ENCODE measurements around the gene ARHGAP15. TPM values are rescaled to one million over a fixed set of nuclear protein-coding genes. Genes with fewer than 3 reads are reported as not detected.

ARHGAP15 gene
- polyA plus RNA-seq, 1 experiment, result not detected

- no peak overlapping the region for H3K4me3 ChIP-seq (ENCODE audit: low read depth, low read length)
- H3K36me3 ChIP-seq (ENCODE audit: control insufficient read depth, insufficient read depth, low read length), result no peaks in the 10 kb centered on the region
- POLR2A ChIA-PET, result no interaction called here
- no peak for DNase-seq (ENCODE audit: low read depth)
- CTCF ChIA-PET, result interaction anchor here (0.8 kb wide), 1 partner anchor 11 kb away, joined by 3 read pairs; no protein-coding TSS in a partner anchor
- no peaks in the 10 kb centered on the region for H3K27me3 ChIP-seq (ENCODE audit: control insufficient read depth, insufficient read depth, low read length)
- TF ChIP-seq, protein P1, sequence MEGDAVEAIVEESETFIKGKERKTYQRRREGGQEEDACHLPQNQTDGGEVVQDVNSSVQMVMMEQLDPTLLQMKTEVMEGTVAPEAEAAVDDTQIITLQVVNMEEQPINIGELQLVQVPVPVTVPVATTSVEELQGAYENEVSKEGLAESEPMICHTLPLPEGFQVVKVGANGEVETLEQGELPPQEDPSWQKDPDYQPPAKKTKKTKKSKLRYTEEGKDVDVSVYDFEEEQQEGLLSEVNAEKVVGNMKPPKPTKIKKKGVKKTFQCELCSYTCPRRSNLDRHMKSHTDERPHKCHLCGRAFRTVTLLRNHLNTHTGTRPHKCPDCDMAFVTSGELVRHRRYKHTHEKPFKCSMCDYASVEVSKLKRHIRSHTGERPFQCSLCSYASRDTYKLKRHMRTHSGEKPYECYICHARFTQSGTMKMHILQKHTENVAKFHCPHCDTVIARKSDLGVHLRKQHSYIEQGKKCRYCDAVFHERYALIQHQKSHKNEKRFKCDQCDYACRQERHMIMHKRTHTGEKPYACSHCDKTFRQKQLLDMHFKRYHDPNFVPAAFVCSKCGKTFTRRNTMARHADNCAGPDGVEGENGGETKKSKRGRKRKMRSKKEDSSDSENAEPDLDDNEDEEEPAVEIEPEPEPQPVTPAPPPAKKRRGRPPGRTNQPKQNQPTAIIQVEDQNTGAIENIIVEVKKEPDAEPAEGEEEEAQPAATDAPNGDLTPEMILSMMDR (IDR thresholded peaks at IDR 0.05; ENCODE audit: insufficient read depth, low read depth, low read length), result no peak
These were observed 8.1 kb upstream of the ARHGAP15 start for GRCh38 chr2:143121079-143121478.

DNA sequence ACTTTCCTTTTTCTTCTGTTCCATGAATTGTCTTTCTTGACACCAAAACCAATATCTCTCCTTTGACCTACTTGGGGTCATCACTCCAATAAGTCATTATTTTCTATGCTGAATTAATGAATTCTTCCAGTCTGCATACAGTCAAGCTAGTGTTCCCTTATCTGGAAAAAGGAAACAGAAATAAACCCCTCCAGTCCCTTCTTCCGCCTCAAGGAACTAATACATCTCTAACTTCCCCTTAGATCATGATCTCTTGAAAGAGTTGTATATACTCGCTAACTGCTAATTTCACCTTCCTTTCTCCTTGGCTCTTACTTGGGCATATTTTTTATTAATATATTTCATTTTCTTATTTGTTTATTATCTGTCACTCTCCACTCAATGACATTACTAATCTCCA is 7.3 kb upstream of the ARHGAP15 start:
- POLR2A ChIA-PET, result no interaction called here
- no peaks in the 10 kb centered on the region for H3K27me3 ChIP-seq (ENCODE audit: control insufficient read depth, insufficient read depth, low read length)
- H3K4me3 ChIP-seq (ENCODE audit: low read depth, low read length), result no peak overlapping the region
- TF ChIP-seq, protein P1 (IDR thresholded peaks at IDR 0.05; ENCODE audit: insufficient read depth, low read depth, low read length), result no peak
- CTCF ChIA-PET, result no interaction called here
- no peak for DNase-seq (ENCODE audit: low read depth)
- H3K36me3 ChIP-seq (ENCODE audit: control insufficient read depth, insufficient read depth, low read length), result no peaks in the 10 kb centered on the region

GRCh38 chr2:143123911-143124310 is 5.3 kb upstream of the ARHGAP15 start:
- CTCF ChIA-PET, result interaction anchor here (1.1 to 1.2 kb wide), 2 partner anchors 13 kb away, joined by 3 to 4 read pairs; no protein-coding TSS in a partner anchor
- no peak for DNase-seq (ENCODE audit: low read depth)
- Histone ChIP-seq H3K27me3 (ENCODE audit: control insufficient read depth, insufficient read depth, low read length) (no peaks in the 10 kb centered on the region), H3K4me3 (ENCODE audit: low read depth, low read length) (no peak overlapping the region), H3K36me3 (ENCODE audit: control insufficient read depth, insufficient read depth, low read length) (no peaks in the 10 kb centered on the region)
- TF ChIP-seq, protein P1 (IDR thresholded peaks at IDR 0.05; ENCODE audit: insufficient read depth, low read depth, low read length), result no peak
- POLR2A ChIA-PET, result no interaction called here

- POLR2A ChIA-PET, result no interaction called here
- CTCF ChIA-PET, result interaction anchor here (1.2 kb wide), 1 partner anchor 13 kb away, joined by 4 read pairs; no protein-coding TSS in a partner anchor
These were observed 4.8 kb upstream of the ARHGAP15 start for GRCh38 chr2:143124445-143124844.

DNA sequence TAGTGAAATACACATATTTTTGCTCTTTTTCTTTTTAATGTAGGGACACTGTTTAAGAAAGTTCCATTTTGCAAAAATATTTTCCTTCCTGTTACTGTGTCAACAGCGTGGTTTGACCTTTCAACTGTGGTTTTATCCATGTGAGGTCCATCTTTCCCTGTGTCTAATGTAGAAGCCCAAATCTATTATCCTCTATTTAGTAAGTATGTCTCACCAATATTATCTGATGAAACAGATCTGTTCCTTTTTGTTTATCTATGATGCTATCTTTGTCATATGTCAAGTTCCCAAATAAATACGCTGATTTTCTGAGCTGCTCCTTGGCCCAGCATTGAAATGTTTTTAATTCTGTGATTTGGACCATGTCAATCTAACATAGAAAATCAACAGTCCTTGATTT is 3.5 kb upstream of the ARHGAP15 start:
- no peak for DNase-seq (ENCODE audit: low read depth)
- TF ChIP-seq, protein P1 (IDR thresholded peaks at IDR 0.05; ENCODE audit: insufficient read depth, low read depth, low read length), result no peak
- Histone ChIP-seq H3K36me3 (ENCODE audit: control insufficient read depth, insufficient read depth, low read length) (no peaks in the 10 kb centered on the region), H3K27me3 (ENCODE audit: control insufficient read depth, insufficient read depth, low read length) (no peaks in the 10 kb centered on the region), H3K4me3 (ENCODE audit: low read depth, low read length) (no peak overlapping the region)
- ChIA-PET CTCF (no interaction called here), POLR2A (no interaction called here)

More at GRCh38 chr2:143124445-143124844, 4.8 kb upstream of the ARHGAP15 start:
- DNase-seq (ENCODE audit: low read depth), result no peak
- no peaks in the 10 kb centered on the region for H3K27me3 ChIP-seq (ENCODE audit: control insufficient read depth, insufficient read depth, low read length)
- H3K4me3 ChIP-seq (ENCODE audit: low read depth, low read length), result no peak overlapping the region
- H3K36me3 ChIP-seq (ENCODE audit: control insufficient read depth, insufficient read depth, low read length), result no peaks in the 10 kb centered on the region
- TF ChIP-seq, protein P1 (IDR thresholded peaks at IDR 0.05; ENCODE audit: insufficient read depth, low read depth, low read length), result no peak
